Breast epithelium (tissue), 4 donors: ENCODE results near the gene IL4. TPM values are rescaled to one million over a fixed set of nuclear protein-coding genes. Genes with fewer than 3 reads are reported as not detected.

Source experiments
- DNase-seq, 2 donors: peaks; one replicate each; pipeline ENCODE4 v3.0.0-alpha.2; 2019; ENCODE audit warnings: low spot score in 2 of 2
- H3K27ac ChIP-seq, 2 donors: fragments of 200-600 bp; sonication (generic) in 1 of 2; one replicate each; pipeline ENCODE4 v1.5.1; 2016 to 2019; ENCODE audit warnings: mild to moderate bottlenecking in 1 of 2
- H3K27me3 ChIP-seq, 2 donors: fragments of 200-600 bp; sonication (generic) in 1 of 2; one replicate each; pipeline versions ENCODE4 v1.5.1 to v1.6.0; 2017 to 2019; ENCODE audit warnings: control low read depth in 1 of 2, mild to moderate bottlenecking in 1 of 2
- H3K36me3 ChIP-seq: fragments of 200-600 bp; one replicate; pipeline ENCODE4 v1.5.1; 2019
- H3K4me1 ChIP-seq, 2 donors: fragments of 200-600 bp; sonication (generic); one replicate each; pipeline ENCODE4 v1.5.1; 2016 to 2019; ENCODE audit warnings: control low read depth in 1 of 2
- H3K4me3 ChIP-seq, 3 donors: fragments of 200-600 bp; sonication (generic); 1 replicate in 2 of 3; 2 replicates in 1 of 3; pipeline ENCODE4 v1.5.1; 2016 to 2019; ENCODE audit warnings: mild to moderate bottlenecking in 3 of 3, moderate library complexity in 2 of 3
- H3K9me3 ChIP-seq, 2 donors: fragments of 200-600 bp; sonication (generic) in 1 of 2; one replicate each; pipeline ENCODE4 v1.5.1; 2016 to 2019; ENCODE audit warnings: control low read depth in 1 of 2
- CTCF ChIP-seq, 3 donors: fragments of 450-650 bp; IDR thresholded peaks; one replicate each; pipeline ENCODE4 v1.5.1; 2016 to 2017; ENCODE audit warnings: antibody characterized with exemption in 3 of 3, mild to moderate bottlenecking in 3 of 3, moderate library complexity in 3 of 3
- POLR2A ChIP-seq: fragments of 450-650 bp; IDR thresholded peaks from one replicate; pipeline ENCODE4 v1.6.1; 2016; ENCODE audit warnings: antibody characterized with exemption, mild to moderate bottlenecking, moderate library complexity
- POLR2AphosphoS5 ChIP-seq, 3 donors: sonication (generic); formaldehyde crosslinking; IDR thresholded peaks; one replicate each; pipeline ENCODE4 v1.6.1; 2017; ENCODE audit warnings: antibody characterized with exemption in 3 of 3
- intact Hi-C: fragments of 100-400 bp; cut with DNase I; formaldehyde crosslinking; loops from one replicate; pipeline ENCODE4 v1.15.1; 2023; ENCODE audit warnings: low total_unique reads
- total RNA-seq, 3 donors: library from RNA; depleted of rRNA; stranded (reverse); fragments of >200 nt; gene quantifications; one replicate each; pipeline ENCODE4 v1.1.0, GENCODE V29; 2016

The IL4 gene
- total RNA-seq, 3 donors from 2014 or later, result not detected

GRCh38 chr5:132674671-132675506 is 1.1 kb downstream of the IL4 start:
- Histone ChIP-seq H3K9me3 (no peaks in the 10 kb centered on the region), H3K27me3 (no peaks in the 10 kb centered on the region), H3K36me3 (no peaks in the 10 kb centered on the region), H3K4me3 (peak overlapping the region in 2 of 3 donors; percentile 34 to 43), H3K27ac (peak overlapping the region; percentile 66 to 79), H3K4me1 (no peaks in the 10 kb centered on the region)
- no peak for TF ChIP-seq POLR2A
- no peak for TF ChIP-seq CTCF (IDR thresholded peaks at IDR 0.05)
- no peak for TF ChIP-seq POLR2AphosphoS5 (IDR thresholded peaks at IDR 0.05)
- intact Hi-C loops, result no loop called here
- no peak for DNase-seq

- Histone ChIP-seq H3K4me1 (no peaks in the 10 kb centered on the region), H3K4me3 (no peak overlapping the region), H3K9me3 (no peaks in the 10 kb centered on the region), H3K27ac (no peak overlapping the region), H3K27me3 (no peaks in the 10 kb centered on the region), H3K36me3 (no peaks in the 10 kb centered on the region)
- DNase-seq, result no peak
- intact Hi-C loops, result no loop called here
- TF ChIP-seq POLR2A, result no peak
- TF ChIP-seq CTCF (IDR thresholded peaks at IDR 0.05), result no peak
- no peak for TF ChIP-seq POLR2AphosphoS5 (IDR thresholded peaks at IDR 0.05)
Observed at GRCh38 chr5:132675936-132676689, 2.3 kb downstream of the IL4 start.

- Histone ChIP-seq H3K27ac (no peak overlapping the region), H3K27me3 (no peaks in the 10 kb centered on the region), H3K36me3 (no peaks in the 10 kb centered on the region), H3K9me3 (no peaks in the 10 kb centered on the region), H3K4me3 (no peak overlapping the region), H3K4me1 (no peaks in the 10 kb centered on the region)
- intact Hi-C loops, result no loop called here
- no peak for DNase-seq
- TF ChIP-seq CTCF (IDR thresholded peaks at IDR 0.05) (no peak), POLR2AphosphoS5 (IDR thresholded peaks at IDR 0.05) (no peak), POLR2A (no peak)
Observed at GRCh38 chr5:132677191-132677590, 3.4 kb downstream of the IL4 start.

- H3K4me3 ChIP-seq, result no peak overlapping the region
- no peak overlapping the region for H3K27ac ChIP-seq
- no peaks in the 10 kb centered on the region for H3K4me1 ChIP-seq
- H3K27me3 ChIP-seq, result no peaks in the 10 kb centered on the region
- H3K36me3 ChIP-seq, result no peaks in the 10 kb centered on the region
- DNase-seq, result no peak
- TF ChIP-seq CTCF (IDR thresholded peaks at IDR 0.05), result no peak
- intact Hi-C loops, result no loop called here
- H3K9me3 ChIP-seq, result no peaks in the 10 kb centered on the region
Observed at GRCh38 chr5:132677682-132678400, 4.1 kb downstream of the IL4 start.
